WTC11 (cell line): Measurements from ENCODE around the gene SUPT4H1.

Experiments used
- CBFB ChIP-seq: sonication (generic); formaldehyde crosslinking; IDR thresholded peaks from 2 replicates; pipeline ENCODE4 v1.8.1; 2022; ENCODE audit warnings: mild to moderate bottlenecking, low read depth, missing genetic modification reagents
- ELF4 ChIP-seq: sonication (generic); formaldehyde crosslinking; IDR thresholded peaks from 2 replicates; pipeline ENCODE4 v1.8.1; 2022; ENCODE audit warnings: low read depth, mild to moderate bottlenecking, moderate library complexity, missing genetic modification reagents
- TF ChIP-seq, protein P1 (sequence below): fragments of 200-600 bp; IDR thresholded peaks from 2 replicates; pipeline ENCODE4 v1.8.0; 2022; ENCODE audit warnings: antibody characterized with exemption
- TF ChIP-seq, protein P2 (sequence below): sonication (generic); formaldehyde crosslinking; IDR thresholded peaks from 2 replicates; pipeline ENCODE4 v1.8.1; 2022; ENCODE audit warnings: low read depth, mild to moderate bottlenecking, moderate library complexity, missing genetic modification reagents, borderline replicate concordance
- TF ChIP-seq, protein P3 (sequence below): sonication (generic); formaldehyde crosslinking; IDR thresholded peaks from 2 replicates; pipeline ENCODE4 v1.8.0; 2022; ENCODE audit warnings: mild to moderate bottlenecking, missing genetic modification reagents

DNA sequence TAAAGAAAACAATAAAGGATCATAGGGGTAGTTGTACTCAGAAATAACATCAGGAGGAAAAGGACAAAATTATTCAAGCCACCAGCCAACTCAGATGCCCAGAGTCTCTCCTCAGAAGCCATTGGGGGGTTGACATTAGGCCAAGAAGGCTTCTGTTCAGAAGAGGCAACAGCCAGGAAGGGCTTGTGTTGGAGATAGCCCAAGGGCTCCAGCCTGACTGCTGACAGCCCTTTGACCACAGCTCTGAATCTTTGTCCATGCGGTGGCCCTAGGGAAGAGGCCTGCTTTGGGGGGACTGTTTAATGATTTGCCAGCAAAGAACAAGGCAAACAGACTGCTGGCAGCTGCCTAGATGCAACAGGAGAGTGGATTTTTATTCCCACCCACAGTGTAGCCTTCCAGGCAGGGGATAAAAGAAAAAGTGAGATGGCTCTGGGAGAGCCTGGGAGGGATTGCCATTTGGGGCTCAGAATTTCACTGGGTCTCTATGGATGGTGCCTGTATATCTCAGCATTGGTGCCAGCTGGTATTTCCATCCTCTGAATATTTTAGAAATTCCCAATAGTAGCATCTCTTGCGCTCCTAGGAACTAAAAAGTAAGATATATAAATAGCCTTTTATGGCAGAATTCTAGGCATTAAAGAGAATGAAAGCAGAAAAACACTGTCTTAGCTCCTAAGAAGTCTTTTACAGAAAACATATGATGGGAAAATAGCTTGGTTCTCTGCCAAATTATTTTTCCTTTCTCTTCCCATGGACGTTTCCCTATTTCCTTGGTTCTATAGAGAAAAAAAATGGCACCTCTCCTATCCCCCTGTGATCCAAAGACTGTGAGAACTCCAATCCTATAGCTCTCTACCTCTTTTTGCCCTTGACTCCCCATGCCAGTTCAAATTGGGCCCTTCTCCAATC is 29.4 kb upstream of the SUPT4H1 start:
- TF ChIP-seq, protein P1, sequence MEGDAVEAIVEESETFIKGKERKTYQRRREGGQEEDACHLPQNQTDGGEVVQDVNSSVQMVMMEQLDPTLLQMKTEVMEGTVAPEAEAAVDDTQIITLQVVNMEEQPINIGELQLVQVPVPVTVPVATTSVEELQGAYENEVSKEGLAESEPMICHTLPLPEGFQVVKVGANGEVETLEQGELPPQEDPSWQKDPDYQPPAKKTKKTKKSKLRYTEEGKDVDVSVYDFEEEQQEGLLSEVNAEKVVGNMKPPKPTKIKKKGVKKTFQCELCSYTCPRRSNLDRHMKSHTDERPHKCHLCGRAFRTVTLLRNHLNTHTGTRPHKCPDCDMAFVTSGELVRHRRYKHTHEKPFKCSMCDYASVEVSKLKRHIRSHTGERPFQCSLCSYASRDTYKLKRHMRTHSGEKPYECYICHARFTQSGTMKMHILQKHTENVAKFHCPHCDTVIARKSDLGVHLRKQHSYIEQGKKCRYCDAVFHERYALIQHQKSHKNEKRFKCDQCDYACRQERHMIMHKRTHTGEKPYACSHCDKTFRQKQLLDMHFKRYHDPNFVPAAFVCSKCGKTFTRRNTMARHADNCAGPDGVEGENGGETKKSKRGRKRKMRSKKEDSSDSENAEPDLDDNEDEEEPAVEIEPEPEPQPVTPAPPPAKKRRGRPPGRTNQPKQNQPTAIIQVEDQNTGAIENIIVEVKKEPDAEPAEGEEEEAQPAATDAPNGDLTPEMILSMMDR: no peak
- TF ChIP-seq ELF4 (CRISPR knock-in tag) (no peak), CBFB (CRISPR knock-in tag) (no peak)
- TF ChIP-seq, protein P2, sequence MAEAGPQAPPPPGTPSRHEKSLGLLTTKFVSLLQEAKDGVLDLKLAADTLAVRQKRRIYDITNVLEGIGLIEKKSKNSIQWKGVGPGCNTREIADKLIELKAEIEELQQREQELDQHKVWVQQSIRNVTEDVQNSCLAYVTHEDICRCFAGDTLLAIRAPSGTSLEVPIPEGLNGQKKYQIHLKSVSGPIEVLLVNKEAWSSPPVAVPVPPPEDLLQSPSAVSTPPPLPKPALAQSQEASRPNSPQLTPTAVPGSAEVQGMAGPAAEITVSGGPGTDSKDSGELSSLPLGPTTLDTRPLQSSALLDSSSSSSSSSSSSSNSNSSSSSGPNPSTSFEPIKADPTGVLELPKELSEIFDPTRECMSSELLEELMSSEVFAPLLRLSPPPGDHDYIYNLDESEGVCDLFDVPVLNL (CRISPR knock-in tag): no peak
- TF ChIP-seq, protein P3, sequence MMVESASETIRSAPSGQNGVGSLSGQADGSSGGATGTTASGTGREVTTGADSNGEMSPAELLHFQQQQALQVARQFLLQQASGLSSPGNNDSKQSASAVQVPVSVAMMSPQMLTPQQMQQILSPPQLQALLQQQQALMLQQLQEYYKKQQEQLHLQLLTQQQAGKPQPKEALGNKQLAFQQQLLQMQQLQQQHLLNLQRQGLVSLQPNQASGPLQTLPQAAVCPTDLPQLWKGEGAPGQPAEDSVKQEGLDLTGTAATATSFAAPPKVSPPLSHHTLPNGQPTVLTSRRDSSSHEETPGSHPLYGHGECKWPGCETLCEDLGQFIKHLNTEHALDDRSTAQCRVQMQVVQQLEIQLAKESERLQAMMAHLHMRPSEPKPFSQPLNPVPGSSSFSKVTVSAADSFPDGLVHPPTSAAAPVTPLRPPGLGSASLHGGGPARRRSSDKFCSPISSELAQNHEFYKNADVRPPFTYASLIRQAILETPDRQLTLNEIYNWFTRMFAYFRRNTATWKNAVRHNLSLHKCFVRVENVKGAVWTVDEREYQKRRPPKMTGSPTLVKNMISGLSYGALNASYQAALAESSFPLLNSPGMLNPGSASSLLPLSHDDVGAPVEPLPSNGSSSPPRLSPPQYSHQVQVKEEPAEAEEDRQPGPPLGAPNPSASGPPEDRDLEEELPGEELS (CRISPR knock-in tag): no peak
